ENCODE results near the gene TNRC18.

DNA sequence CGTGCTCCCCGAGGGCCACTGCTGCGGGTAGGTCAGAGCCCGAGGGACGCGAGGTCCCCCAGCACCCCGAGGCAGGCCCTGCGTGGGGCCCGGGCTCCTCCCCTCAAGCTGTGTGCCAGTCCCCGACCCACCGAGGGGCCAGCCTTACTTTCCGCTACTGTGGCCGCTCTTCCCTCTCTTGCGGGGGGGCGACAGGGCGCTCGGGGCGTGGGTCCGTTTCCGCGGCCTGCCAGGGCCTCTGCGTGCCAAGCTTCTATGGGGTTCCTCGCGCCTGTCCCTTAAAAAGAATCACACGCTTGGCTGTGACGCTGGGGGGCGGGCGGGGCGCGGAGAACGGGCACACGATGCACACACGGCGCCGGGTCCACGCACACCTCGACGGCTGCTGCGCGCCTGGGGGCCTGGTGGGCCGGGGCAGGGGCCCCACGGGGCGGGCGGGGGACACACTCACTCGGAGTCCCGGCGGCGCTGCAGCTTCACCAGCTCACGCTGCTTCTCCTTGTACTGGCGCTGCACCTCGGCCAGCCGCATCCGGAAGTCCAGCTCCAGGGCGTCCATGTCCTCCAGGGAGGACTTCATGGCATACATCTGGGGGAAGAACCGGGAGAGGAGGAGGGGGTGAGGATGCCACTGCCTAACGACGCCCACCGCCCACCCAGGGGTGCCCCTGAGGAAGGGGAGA is 62.0 kb downstream of the TNRC18 start:
- TF ChIP-seq POLR2A (IDR thresholded peaks at IDR 0.05) = no peak
- no peak for TF ChIP-seq CTCF (IDR thresholded peaks at IDR 0.05)
- TF ChIP-seq EP300 (IDR thresholded peaks at IDR 0.05) = no peak
